Panc1 (cell line): ENCODE data around the gene SVIL. TPM values are rescaled to one million over a fixed set of nuclear protein-coding genes. Genes with fewer than 3 reads are reported as not detected.

Source experiments
- ATAC-seq: fragments of 200-7000 bp; cut with Tn5 transposase; 2 replicates; pipeline ENCODE4 v1.9.1; 2020; ENCODE audit warnings: mild to moderate bottlenecking, moderate library complexity
- BruUV-seq: library from RNA; stranded (reverse); fragments of 400-500 nt; replicated peaks from 2 replicates; lab custom pipeline; 2021; lab: Mats Ljungman, UMichigan
- CTCF ChIA-PET: fragments of 300-600 bp; sonication (Branson Sonifier 250); formaldehyde crosslinking; loops from one replicate; lab custom pipeline; 2022; ENCODE audit warnings: antibody characterized with exemption; lab: Charles Lee
- POLR2A ChIA-PET: fragments of 300-600 bp; sonication (Branson Sonifier 250); formaldehyde crosslinking; loops from one replicate; lab custom pipeline; 2022; ENCODE audit warnings: antibody characterized with exemption; lab: Charles Lee
- DNase-seq: peaks from one replicate; pipeline ENCODE4 v3.0.0-alpha.2; 2010; ENCODE audit warnings: low read depth, low spot score
- H3K27ac ChIP-seq: 2 replicates; pipeline ENCODE4 v1.5.1; 2011; ENCODE audit warnings: mild to moderate bottlenecking, low read length, inconsistent platforms
- H3K27me3 ChIP-seq: fragments of 200-500 bp; sonication (Bioruptor generic); 2 replicates; pipeline ENCODE4 v1.6.0; 2014; ENCODE audit warnings: low read length, inconsistent platforms; ENCODE audit not compliant: control insufficient read depth, insufficient read depth
- H3K36me3 ChIP-seq: fragments of 200-500 bp; sonication (Bioruptor generic); 2 replicates; pipeline ENCODE4 v1.5.1; 2014; ENCODE audit warnings: inconsistent platforms, mild to moderate bottlenecking, low read length, moderate library complexity; ENCODE audit not compliant: control insufficient read depth, insufficient read depth
- H3K4me1 ChIP-seq: 2 replicates; pipeline ENCODE4 v1.5.1; 2011; ENCODE audit warnings: inconsistent platforms, mild to moderate bottlenecking, low read length, moderate library complexity; ENCODE audit not compliant: control insufficient read depth, insufficient read depth
- H3K4me3 ChIP-seq, 2 experiments: 2 replicates each; pipeline ENCODE4 v1.5.1; 2011 to 2012; ENCODE audit warnings: low read depth in 2 of 2, low read length in 2 of 2, mild to moderate bottlenecking in 2 of 2, inconsistent platforms in 1 of 2, moderate library complexity in 1 of 2
- H3K9me3 ChIP-seq: fragments of 200-500 bp; sonication (Bioruptor generic); 2 replicates; pipeline ENCODE4 v1.5.1; 2014; ENCODE audit warnings: low read depth, mild to moderate bottlenecking, inconsistent platforms, low read length, moderate library complexity; ENCODE audit not compliant: control insufficient read depth, insufficient read depth
- POLR2AphosphoS5 ChIP-seq: IDR thresholded peaks from 2 replicates; pipeline ENCODE4 v1.6.1; 2012; ENCODE audit warnings: mild to moderate bottlenecking, low read depth, low read length, moderate library complexity
- SIN3A ChIP-seq: IDR thresholded peaks from 2 replicates; pipeline ENCODE4 v1.6.1; 2012; ENCODE audit warnings: low read depth, mild to moderate bottlenecking, low read length, moderate library complexity, borderline replicate concordance; ENCODE audit not compliant: insufficient read depth
- TCF7L2 ChIP-seq: IDR thresholded peaks from 2 replicates; pipeline ENCODE4 v1.6.1; 2011; ENCODE audit warnings: mild to moderate bottlenecking, low read depth, low read length, inconsistent platforms
- in situ Hi-C: cut with HindIII; loops from 2 replicates; pipeline ENCODE4 v1.10.0; 2016; ENCODE audit warnings: low sequenced_read_pairs, low pct_unique_long_range_greater_than_20kb
- intact Hi-C: fragments of 100-400 bp; cut with micrococcal nuclease; formaldehyde crosslinking; loops from one replicate; pipeline ENCODE4 v1.10.0; 2022; ENCODE audit not compliant: unreplicated experiment
- total RNA-seq: library from RNA; stranded (reverse); gene quantifications from one replicate; pipeline ENCODE4 v1.2.1, GENCODE V29; 2021; ENCODE audit not compliant: unreplicated experiment
- TF ChIP-seq, protein P1 (sequence below), 2 experiments: IDR thresholded peaks; 2 replicates each; pipeline ENCODE4 v1.6.1; 2011 to 2012; ENCODE audit warnings: low read depth in 2 of 2, control low read depth in 1 of 2, low read length in 1 of 2, mild to moderate bottlenecking in 1 of 2, moderate library complexity in 1 of 2; ENCODE audit not compliant: insufficient read depth in 1 of 2
- TF ChIP-seq, protein P2 (sequence below): fragments of 450-650 bp; IDR thresholded peaks from 2 replicates; pipeline ENCODE4 v1.5.1; 2017; ENCODE audit warnings: mild to moderate bottlenecking

SVIL gene
- total RNA-seq, 1 experiment from 2014 or later = 72.8 TPM

DNA sequence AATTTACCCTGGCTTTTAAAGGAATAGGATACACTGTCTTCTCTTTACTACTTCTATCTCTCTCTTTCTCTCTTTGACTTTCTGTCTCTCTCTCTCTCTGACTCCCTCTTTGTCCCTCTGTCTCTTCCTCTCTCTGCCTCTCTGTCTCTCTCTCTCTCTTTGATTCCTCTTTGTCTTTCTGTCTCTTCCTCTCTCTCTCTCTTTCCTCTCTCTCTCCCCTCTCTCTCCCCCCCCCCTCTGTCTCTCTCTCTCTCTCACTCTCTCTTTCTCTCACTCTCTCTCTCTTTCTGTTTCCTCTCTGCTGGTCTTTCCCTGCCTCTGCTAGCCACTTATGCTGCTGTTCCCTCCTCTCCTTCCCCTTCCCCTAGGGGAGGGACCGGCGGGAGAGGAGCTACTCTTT is 196.9 kb downstream of the SVIL start:
- POLR2A ChIA-PET = no interaction called here
- no peak overlapping the region for H3K4me3 ChIP-seq
- CTCF ChIA-PET = no interaction called here

DNA sequence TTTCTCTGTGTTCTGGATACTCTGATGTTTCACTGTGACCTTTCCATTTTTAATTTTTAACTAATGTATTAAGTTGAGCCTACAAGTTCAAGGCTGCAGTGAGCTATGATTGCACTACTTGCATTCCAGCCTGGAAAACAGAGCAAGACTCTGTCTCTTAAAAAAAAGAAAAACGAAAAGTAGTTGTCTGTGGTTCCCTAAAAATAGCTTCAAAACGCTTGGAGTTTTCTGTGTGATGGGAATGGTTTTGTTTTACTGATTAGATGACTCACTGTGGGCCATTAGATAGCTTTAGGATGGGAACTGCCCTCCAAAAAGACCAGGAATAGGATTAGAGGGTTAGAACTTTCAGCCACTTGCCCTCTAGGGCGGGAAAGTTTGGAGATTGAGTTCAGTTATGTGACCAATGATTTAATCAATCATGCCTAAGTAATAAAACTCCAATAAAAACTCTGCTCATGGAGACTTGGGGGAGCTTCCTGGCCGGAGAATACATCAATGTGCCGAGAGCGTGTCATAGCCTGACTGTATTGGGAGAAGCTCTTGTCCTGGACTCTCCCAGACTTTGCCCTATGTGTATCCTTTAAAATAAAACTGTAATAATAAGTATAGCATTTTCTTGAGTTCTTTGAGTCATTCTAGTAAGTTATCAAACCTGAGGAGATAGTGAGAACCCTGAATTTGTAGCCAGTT is 198.8 kb downstream of the SVIL start:
- Histone ChIP-seq H3K4me1 (no peaks in the 10 kb centered on the region), H3K4me3 (no peak overlapping the region), H3K9me3 (no peaks in the 10 kb centered on the region; the same call in 1 of the 2 replicates), H3K36me3 (no peaks in the 10 kb centered on the region), H3K27me3 (no peaks in the 10 kb centered on the region), H3K27ac (no peak overlapping the region)
- no TSS peak for BruUV-seq
- TF ChIP-seq SIN3A = no peak
- TF ChIP-seq, protein P1, sequence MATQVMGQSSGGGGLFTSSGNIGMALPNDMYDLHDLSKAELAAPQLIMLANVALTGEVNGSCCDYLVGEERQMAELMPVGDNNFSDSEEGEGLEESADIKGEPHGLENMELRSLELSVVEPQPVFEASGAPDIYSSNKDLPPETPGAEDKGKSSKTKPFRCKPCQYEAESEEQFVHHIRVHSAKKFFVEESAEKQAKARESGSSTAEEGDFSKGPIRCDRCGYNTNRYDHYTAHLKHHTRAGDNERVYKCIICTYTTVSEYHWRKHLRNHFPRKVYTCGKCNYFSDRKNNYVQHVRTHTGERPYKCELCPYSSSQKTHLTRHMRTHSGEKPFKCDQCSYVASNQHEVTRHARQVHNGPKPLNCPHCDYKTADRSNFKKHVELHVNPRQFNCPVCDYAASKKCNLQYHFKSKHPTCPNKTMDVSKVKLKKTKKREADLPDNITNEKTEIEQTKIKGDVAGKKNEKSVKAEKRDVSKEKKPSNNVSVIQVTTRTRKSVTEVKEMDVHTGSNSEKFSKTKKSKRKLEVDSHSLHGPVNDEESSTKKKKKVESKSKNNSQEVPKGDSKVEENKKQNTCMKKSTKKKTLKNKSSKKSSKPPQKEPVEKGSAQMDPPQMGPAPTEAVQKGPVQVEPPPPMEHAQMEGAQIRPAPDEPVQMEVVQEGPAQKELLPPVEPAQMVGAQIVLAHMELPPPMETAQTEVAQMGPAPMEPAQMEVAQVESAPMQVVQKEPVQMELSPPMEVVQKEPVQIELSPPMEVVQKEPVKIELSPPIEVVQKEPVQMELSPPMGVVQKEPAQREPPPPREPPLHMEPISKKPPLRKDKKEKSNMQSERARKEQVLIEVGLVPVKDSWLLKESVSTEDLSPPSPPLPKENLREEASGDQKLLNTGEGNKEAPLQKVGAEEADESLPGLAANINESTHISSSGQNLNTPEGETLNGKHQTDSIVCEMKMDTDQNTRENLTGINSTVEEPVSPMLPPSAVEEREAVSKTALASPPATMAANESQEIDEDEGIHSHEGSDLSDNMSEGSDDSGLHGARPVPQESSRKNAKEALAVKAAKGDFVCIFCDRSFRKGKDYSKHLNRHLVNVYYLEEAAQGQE (IDR thresholded peaks at IDR 0.05; ENCODE audit: insufficient read depth in 1 of 2, low read depth in 2 of 2, low read length in 1 of 2) = no peak
- no peak for TF ChIP-seq POLR2AphosphoS5
- no peak for TF ChIP-seq TCF7L2
- TF ChIP-seq, protein P2, sequence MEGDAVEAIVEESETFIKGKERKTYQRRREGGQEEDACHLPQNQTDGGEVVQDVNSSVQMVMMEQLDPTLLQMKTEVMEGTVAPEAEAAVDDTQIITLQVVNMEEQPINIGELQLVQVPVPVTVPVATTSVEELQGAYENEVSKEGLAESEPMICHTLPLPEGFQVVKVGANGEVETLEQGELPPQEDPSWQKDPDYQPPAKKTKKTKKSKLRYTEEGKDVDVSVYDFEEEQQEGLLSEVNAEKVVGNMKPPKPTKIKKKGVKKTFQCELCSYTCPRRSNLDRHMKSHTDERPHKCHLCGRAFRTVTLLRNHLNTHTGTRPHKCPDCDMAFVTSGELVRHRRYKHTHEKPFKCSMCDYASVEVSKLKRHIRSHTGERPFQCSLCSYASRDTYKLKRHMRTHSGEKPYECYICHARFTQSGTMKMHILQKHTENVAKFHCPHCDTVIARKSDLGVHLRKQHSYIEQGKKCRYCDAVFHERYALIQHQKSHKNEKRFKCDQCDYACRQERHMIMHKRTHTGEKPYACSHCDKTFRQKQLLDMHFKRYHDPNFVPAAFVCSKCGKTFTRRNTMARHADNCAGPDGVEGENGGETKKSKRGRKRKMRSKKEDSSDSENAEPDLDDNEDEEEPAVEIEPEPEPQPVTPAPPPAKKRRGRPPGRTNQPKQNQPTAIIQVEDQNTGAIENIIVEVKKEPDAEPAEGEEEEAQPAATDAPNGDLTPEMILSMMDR = no peak
- in situ Hi-C loops = no loop called here
- intact Hi-C loops = no loop called here
- ChIA-PET POLR2A (no interaction called here), CTCF (no interaction called here)
- DNase-seq = no peak
- no peak for ATAC-seq

More for the DNA sequence above, 196.9 kb downstream of the SVIL start:
- H3K27ac ChIP-seq = no peak overlapping the region
- DNase-seq (no peak), ATAC-seq (no peak)
- no TSS peak for BruUV-seq
- H3K27me3 ChIP-seq = no peaks in the 10 kb centered on the region
- no peaks in the 10 kb centered on the region for H3K36me3 ChIP-seq
- intact Hi-C loops = no loop called here
- H3K4me1 ChIP-seq = no peaks in the 10 kb centered on the region
- in situ Hi-C loops = no loop called here
- TF ChIP-seq POLR2AphosphoS5 (no peak), SIN3A (no peak)
- TF ChIP-seq, protein P2 = no peak
- no peaks in the 10 kb centered on the region; the same call in 1 of the 2 replicates for H3K9me3 ChIP-seq
